Endothelial cell (in vitro differentiated cells): ENCODE data around the gene ADGRG6. TPM values are rescaled to one million over a fixed set of nuclear protein-coding genes. Genes with fewer than 3 reads are reported as not detected.
"Not testable (repeated sequence)": the region's sequence is repeated elsewhere in the genome, so short reads cannot be mapped to it uniquely, and the experiment has no call there.

Experiments used
- DNase-seq: peaks from one replicate; pipeline ENCODE4 v3.0.0; 2021; ENCODE audit warnings: low spot score
- H3K27ac Mint-ChIP-seq: one replicate; pipeline ENCODE4 v1.8.0; 2021; ENCODE audit warnings: mixed read lengths, inconsistent platforms; ENCODE audit not compliant: unreplicated experiment
- H3K27me3 Mint-ChIP-seq: one replicate; pipeline ENCODE4 v1.8.0; 2021; ENCODE audit warnings: mild to moderate bottlenecking, moderate library complexity, mixed read lengths, inconsistent platforms; ENCODE audit not compliant: unreplicated experiment
- H3K36me3 Mint-ChIP-seq: one replicate; pipeline ENCODE4 v1.8.0; 2021; ENCODE audit warnings: mild to moderate bottlenecking, low read depth, mixed read lengths, inconsistent platforms; ENCODE audit not compliant: unreplicated experiment
- H3K4me1 Mint-ChIP-seq: one replicate; pipeline ENCODE4 v1.8.0; 2021; ENCODE audit warnings: mild to moderate bottlenecking, mixed read lengths, inconsistent platforms; ENCODE audit not compliant: unreplicated experiment
- H3K4me3 Mint-ChIP-seq: one replicate; pipeline ENCODE4 v1.8.0; 2021; ENCODE audit warnings: mild to moderate bottlenecking, mixed read lengths, inconsistent platforms; ENCODE audit not compliant: unreplicated experiment
- H3K9me3 Mint-ChIP-seq: one replicate; pipeline ENCODE4 v1.8.0; 2021; ENCODE audit warnings: mixed read lengths, inconsistent platforms; ENCODE audit not compliant: unreplicated experiment
- total RNA-seq: library from RNA; stranded (reverse); fragmentation: NEBNext Ultra II Directional; extraction: Animal tissue kit (Norgen Biotek cat#: 25700); gene quantifications from one replicate; pipeline ENCODE4 v1.2.1, GENCODE V29; 2021; ENCODE audit not compliant: unreplicated experiment
- TF ChIP-seq, protein P1 (sequence below): fragments of 200-600 bp; sonication (generic); IDR thresholded peaks from one replicate; pipeline ENCODE4 v1.5.0; 2021; ENCODE audit warnings: antibody characterized with exemption; ENCODE audit not compliant: unreplicated experiment

The ADGRG6 gene
- total RNA-seq, 1 donor from 2014 or later, result 8.8 TPM

DNA sequence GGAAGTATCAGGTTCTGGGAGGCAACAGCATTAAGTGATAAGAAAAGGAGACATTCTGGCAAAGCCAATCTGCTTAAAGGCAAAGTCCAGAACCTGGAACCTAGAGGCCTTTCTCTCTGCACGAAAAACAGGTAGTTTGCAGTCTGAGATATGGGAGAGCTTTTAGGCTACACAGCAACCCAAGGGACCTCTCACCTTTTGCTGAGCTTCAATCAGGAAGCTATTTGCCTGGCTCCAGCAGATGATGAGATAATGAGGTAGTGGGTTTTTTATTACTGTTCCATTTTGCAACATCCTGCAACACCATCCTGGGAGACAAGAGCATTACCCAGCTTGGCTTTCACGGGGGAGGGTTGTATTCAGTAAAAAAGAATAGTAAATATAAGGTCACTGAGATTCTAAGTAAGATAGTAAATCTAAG lies 143.1 kb downstream of the ADGRG6 start:
- H3K4me1 Mint-ChIP-seq, result no peaks in the 10 kb centered on the region
- no peaks in the 10 kb centered on the region for H3K27me3 Mint-ChIP-seq
- no peak overlapping the region for H3K27ac Mint-ChIP-seq
- H3K9me3 Mint-ChIP-seq, result no peaks in the 10 kb centered on the region
- H3K4me3 Mint-ChIP-seq, result no peak overlapping the region
- no peak for DNase-seq
- no peaks in the 10 kb centered on the region for H3K36me3 Mint-ChIP-seq
- TF ChIP-seq, protein P1, sequence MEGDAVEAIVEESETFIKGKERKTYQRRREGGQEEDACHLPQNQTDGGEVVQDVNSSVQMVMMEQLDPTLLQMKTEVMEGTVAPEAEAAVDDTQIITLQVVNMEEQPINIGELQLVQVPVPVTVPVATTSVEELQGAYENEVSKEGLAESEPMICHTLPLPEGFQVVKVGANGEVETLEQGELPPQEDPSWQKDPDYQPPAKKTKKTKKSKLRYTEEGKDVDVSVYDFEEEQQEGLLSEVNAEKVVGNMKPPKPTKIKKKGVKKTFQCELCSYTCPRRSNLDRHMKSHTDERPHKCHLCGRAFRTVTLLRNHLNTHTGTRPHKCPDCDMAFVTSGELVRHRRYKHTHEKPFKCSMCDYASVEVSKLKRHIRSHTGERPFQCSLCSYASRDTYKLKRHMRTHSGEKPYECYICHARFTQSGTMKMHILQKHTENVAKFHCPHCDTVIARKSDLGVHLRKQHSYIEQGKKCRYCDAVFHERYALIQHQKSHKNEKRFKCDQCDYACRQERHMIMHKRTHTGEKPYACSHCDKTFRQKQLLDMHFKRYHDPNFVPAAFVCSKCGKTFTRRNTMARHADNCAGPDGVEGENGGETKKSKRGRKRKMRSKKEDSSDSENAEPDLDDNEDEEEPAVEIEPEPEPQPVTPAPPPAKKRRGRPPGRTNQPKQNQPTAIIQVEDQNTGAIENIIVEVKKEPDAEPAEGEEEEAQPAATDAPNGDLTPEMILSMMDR, result no peak

DNA sequence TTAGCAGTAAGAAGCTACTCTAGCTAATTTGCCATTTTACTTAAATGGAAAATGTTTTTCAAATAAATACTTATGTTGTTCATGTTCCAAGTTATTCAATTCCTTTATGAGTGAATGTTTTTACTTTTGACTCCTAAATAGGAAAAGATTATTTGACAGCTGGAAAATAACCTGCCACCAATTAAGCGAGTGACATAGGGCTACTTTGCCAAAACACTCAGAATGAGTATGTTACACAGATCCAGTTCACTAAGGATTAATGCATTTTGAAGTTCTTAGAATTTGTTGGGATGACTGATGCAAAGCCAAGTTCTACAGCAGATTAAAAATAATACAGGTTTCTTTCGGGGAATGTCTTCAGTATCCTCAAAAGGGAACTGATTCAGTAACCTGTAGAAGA lies 144.4 kb downstream of the ADGRG6 start:
- H3K27ac Mint-ChIP-seq, result no peak overlapping the region
- DNase-seq, result no peak
- H3K36me3 Mint-ChIP-seq, result no peaks in the 10 kb centered on the region
- no peak overlapping the region for H3K4me3 Mint-ChIP-seq
- H3K9me3 Mint-ChIP-seq, result no peaks in the 10 kb centered on the region
- TF ChIP-seq, protein P1, result no peak
- H3K27me3 Mint-ChIP-seq, result no peaks in the 10 kb centered on the region
- no peaks in the 10 kb centered on the region for H3K4me1 Mint-ChIP-seq

DNA sequence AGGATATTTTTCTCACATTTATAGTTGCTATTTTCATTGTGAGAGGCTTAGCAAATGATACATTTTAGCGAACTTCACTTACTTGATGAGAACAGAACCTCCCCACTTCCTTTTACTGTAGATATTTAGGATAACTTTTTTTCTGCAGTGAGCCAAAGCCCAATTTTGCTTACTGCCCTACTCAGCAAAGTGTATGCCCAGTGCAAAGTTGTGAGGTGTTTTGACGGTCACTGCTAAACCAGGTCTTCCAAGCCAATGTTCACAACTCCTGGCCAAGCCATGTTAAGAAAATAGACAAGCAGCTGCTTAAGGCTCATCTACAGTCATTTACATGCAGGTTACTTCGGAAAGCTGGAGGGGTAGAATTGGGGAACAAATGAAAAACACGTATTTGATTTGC lies 144.8 kb downstream of the ADGRG6 start:
- Mint-ChIP-seq H3K4me1 (no peaks in the 10 kb centered on the region), H3K9me3 (no peaks in the 10 kb centered on the region), H3K4me3 (no peak overlapping the region), H3K27me3 (no peaks in the 10 kb centered on the region), H3K27ac (no peak overlapping the region), H3K36me3 (no peaks in the 10 kb centered on the region)
- TF ChIP-seq, protein P1, result no peak
- no peak for DNase-seq

DNA sequence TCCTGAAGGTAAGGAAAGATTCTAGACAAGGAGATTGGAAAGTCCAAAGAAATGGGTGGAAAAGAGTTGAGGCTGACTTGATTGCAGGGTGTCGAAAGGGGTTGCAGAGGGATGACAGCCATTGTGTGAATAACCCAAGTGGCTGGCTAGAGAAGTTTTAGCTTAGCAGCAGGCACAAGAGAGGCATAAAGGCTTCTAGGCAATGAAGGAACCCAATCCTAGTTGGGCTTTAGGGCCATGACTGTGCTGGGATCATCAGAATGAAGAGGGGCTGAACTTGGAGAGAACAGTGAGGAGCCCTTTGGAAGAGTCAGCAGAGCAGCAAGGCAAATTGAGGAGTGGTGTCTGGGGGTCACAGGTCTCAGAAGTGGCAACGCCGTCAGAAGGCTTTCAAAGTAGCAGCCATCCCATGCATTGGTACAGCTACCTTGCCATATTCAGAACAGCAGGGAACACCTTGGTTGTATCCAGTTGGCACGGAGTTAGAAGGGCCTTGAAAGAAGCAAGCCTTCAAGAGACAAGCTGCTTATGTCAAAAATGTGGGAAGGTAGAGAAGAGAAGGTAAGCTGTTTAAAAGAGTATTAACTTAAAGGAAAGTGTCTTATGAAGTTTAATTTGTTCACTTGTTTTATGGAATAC lies 146.4 kb downstream of the ADGRG6 start:
- H3K27ac Mint-ChIP-seq, result no peak overlapping the region
- H3K4me1 Mint-ChIP-seq, result no peaks in the 10 kb centered on the region
- no peak for DNase-seq
- no peak overlapping the region for H3K4me3 Mint-ChIP-seq
- no peaks in the 10 kb centered on the region for H3K36me3 Mint-ChIP-seq
- H3K27me3 Mint-ChIP-seq, result peaks cover 2% of the 10 kb centered on the region
- TF ChIP-seq, protein P1, result no peak
- H3K9me3 Mint-ChIP-seq, result no peaks in the 10 kb centered on the region

DNA sequence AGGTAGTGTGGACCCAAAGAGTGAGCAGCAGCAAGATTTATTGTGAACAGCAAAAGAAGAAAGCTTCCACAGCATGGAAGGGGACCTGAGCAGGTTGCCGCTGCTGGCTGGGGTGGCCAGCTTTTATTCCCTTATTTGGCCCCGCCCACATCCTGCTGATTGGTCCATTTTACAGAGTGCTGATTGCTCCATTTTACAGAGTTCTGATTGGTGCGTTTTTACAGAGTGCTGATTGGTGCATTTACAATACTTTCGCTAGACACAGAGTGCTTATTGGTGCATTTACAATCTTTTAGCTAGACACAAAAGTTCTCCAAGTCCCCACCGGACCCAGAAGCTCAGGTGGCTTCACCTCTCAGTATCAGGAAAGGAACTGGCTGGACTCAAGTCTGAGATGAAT lies 149.0 kb downstream of the ADGRG6 start:
- H3K4me1 Mint-ChIP-seq, H3K36me3 Mint-ChIP-seq, H3K4me3 Mint-ChIP-seq, DNase-seq, H3K27me3 Mint-ChIP-seq, H3K27ac Mint-ChIP-seq, H3K9me3 Mint-ChIP-seq: not testable (repeated sequence)
